ENCODE data around the gene LIN54. TPM values are rescaled to one million over a fixed set of nuclear protein-coding genes. Genes with fewer than 3 reads are reported as not detected.

Gene LIN54
- total RNA-seq, 1 donor from 2014 or later, result 8.1 TPM

DNA sequence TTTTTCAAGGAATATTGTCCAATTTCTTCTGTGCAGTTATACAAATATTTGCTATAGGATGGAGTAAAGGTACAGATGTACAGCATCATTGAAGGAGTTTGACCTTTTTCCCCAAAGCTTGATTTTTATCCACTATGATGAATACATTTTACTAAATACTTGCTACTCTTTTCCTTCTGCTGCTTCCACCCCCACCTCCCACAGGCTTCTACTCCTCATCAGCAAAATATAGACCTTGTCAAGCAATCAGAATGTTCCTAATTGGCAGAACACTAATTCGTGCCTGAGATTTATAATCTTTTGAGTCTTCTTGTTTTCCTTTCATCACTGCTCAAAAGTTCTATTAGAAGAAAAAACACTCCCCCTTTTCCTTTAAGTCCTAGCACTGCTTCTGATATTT lies 113.9 kb downstream of the LIN54 start:
- DNase-seq (ENCODE audit: low spot score), result no peak

DNA sequence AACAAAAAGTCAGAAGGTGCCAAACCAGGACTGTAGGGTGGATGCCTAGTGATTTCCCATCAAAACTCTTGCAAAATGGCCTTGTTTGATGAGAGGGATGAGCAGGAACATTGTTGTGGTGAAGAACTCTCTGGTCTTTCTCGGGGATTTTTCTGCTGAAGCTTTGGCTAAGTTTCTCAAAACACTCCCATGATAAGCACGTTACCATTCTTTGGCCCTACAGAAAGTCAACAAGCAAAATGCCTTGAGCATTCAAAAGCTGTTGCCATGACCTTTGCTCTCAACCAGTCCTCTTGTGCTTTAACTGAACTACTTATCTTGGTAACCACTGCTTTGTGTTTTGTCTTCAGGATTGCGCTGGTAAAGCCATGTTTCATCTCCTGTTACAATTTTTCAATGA lies 116.7 kb downstream of the LIN54 start:
- no peak for DNase-seq (ENCODE audit: low spot score)

DNA sequence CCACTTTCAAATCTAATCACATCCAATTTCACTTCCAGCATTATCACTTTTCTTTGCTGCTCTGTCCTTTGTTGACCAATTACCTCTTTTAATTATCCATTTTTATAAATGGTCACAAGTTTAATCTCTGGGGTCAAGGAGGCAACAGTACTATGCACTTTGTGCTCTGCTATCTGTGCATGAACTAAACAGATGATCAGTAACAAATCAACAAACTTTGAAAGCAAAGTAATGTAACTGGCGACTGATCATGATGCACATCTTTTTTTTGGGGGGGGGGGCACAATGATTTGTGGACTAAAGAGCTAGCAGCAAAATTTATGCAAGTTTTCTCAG lies 118.2 kb downstream of the LIN54 start:
- no peak for DNase-seq (ENCODE audit: low spot score)

DNA sequence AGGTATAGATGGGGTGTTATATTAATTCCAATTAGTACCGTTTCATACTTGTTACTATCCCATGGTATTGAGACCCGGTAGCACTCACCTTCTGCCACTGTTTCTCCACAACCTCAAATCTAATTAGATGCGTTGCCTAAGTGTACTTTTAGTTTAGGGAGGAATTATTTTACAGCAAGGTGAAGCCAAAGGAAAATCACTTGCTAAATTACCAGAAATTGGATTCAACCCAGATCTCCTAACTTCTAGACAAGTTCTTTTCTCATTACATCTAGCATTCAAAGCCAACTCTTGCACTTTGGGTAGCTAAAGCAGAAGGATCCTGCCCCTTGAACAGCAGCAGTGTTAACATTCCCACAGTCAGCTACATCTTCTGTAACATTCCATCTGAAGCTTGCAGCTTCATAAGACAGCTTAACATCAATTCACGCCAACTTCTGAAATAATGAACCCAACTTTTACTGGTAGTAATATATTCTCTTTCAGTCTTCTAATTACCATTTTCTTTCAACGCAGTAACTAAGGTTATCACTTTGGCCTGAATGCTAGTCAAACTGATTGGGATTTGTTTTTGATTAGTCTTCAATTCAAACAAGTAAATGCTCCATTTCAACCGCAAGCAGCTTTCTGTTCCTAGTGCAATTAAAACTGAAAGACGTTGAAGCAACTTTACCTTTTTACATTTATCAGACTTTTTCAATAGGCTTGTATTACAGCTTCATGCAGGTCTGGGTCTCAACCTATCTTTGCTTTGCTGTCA lies 118.7 kb downstream of the LIN54 start:
- no peak for DNase-seq (ENCODE audit: low spot score)

DNA sequence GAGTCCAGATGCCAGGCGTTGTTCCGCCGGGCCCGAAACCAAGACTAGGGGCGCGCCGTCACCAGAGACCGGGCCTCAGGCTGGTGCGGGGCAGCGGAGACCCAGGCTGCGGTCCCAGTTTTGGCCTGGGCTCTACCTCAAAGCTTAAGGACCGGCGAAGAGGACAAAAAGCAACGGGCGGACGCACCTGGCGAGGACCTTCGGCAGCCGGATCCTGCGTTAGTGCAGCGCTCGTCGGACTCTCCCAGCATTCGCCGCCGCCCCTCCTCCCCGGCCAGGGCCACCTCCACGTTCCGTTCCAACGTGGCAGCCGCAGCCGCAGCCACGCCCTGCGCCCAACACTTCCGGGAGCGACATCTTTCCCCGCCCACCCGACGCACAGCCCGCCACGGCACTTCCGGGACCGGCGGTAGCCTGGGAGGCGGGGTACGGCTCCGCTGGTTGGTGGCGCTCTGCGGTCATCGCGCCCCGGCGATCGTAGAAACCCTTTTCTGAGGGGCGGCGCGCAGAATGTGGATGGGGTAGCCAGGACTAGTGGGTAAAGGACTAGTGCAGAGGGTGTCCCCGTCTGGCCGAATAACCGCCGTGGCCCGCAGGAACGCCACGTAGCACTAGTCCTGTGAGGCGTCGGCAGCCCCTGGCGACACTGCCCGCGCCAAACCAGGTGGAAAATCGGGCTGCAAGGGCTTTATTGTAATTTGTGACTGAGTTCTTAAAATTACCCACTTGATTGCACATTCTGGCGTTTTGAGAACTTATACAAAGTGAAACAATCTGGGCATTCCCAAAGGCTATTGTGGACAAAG lies 119.5 kb downstream of the LIN54 start, which contains the start of gene SEC31A:
Gene SEC31A, minus strand, starts transcription at position 253 of the 806 bp plus-strand sequence. CDS start 9,217 bp downstream, outside the sequence.
- DNase-seq (ENCODE audit: low spot score), result peak; percentile 99

DNA sequence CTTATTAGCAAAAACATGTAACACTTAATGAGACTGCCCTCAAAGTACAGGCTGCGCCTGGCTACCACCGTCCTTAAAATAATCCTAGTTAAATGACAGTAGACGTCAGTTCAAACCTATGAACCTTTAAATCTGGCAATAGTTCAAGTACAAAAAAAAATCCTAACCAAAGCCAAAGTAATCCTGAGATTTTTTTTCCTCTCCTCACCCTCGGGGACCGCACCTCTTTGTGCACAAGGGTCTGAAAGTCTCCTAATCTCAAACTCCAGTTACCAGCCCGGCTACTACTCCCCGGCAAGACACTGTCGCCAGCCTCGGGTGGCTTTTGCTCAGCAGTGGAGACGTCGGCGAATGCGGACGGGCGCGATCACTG lies 120.1 kb downstream of the LIN54 start:
- DNase-seq (ENCODE audit: low spot score), result no peak

DNA sequence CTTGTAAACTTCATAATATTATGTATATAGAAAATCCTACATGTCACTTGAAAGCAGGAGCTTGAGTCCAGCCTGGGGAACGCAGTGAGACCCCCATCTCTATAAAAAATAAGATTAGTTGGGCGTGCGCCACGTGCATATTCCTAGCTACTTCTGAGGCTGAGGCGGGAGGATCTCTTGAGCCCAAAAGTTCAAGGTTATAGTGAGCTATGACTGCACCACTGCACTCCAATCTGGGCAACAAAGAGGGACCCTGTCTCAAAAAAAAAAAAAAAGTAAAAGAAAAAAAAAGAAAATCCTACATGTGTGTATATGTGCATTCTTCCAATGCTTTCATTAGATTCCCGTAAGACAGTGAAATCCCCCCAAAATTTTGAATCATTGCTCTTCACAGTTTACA lies 121.3 kb downstream of the LIN54 start:
- DNase-seq (ENCODE audit: low spot score), result no peak

DNA sequence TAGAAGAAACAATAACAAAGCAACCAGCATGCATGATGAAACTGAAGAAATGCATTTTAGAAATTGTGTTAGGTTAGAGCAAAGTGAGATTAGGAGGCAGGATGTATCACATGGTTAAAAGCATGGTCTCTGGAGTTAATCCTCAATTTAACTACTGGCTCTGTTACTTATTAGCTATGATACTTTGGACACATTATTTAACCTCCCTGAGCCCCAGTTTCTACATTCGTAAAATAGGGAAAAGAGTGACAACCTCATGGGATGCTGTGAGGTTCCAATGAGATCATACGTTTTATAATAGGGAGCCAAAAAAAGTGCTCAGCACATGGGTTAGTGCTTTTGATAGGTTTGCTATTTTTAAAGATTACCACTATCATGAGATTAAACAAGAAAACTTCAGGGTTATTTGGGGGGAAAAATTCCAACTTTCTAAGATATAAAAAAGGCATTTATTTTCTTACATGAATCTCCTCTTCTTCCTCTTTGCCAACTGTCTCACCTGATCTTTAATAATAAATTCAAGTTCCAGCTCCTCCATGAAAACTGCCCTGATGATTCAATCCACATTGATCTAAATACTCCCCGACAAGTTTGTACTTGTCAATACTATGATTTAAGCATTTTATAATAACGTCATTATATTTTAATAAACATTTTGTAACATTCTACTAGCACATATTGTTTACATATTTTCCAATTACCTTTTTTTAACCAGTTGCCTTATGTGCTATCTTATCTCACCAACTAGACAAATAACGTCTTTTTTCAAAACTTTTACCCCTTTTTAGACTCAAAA lies 124.3 kb downstream of the LIN54 start:
- no peak for DNase-seq (ENCODE audit: low spot score)

DNA sequence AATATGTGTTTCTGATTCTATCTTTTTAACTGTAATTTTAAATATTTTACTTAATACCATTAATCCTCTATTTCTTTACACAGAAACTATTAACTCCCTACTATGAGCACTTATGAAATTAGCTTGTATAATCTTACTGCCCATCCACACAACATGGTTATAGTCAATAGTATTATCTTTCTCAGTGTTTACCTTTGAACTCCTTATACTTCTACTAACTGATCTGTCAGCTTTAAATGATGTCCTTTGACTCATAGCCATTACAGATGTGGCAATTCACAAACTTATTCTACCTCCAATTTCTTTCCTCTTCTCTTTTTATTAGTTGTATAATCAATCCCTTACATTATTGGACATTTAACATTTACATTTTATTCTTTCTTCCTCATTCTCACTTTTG lies 125.2 kb downstream of the LIN54 start:
- DNase-seq (ENCODE audit: low spot score), result no peak

Other genes with a start within 250 kb of the LIN54 start
- 4.7 TPM for gene SCD5, start 212.0 kb downstream of the LIN54 start, total RNA-seq
- 244 TPM for gene SEC31A, start 119.7 kb downstream of the LIN54 start, total RNA-seq
- 2.0 TPM for gene THAP9, start 110.1 kb downstream of the LIN54 start, total RNA-seq
- 31.3 TPM for gene COPS4, start 24.4 kb upstream of the LIN54 start, total RNA-seq
- gene PLAC8, start 103.9 kb upstream of the LIN54 start, total RNA-seq, result 9.5 TPM